ENCODE results near the gene NEK4.

The NEK4 gene

DNA sequence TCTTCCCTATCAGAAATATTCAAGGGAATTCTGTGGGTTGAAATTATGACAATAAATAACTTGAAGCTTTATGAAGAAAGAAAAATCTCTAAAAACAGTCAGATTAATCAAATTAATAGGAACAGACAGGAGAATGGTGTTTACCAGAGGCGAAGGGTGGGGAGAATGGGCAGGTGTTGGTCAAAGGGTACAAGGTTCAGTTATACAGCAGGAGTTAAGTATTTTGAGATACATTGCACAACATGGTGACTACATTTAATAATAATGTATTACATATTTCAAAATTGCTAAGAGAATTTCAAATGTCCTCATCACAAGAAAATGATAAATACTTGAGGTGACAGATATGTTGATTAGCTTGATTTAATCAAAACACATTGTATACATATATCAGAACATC, 46.2 kb downstream of the NEK4 start:
- no peak for ATAC-seq (ENCODE audit: low read depth)
- no peak overlapping the region for H3K27ac ChIP-seq (ENCODE audit: poor library complexity, severe bottlenecking)
- no peaks in the 10 kb centered on the region for H3K27me3 ChIP-seq (ENCODE audit: insufficient read depth, poor library complexity, severe bottlenecking)
- DNase-seq (ENCODE audit: low spot score) = no peak
- H3K36me3 ChIP-seq (ENCODE audit: low read depth) = peaks cover 16% of the 10 kb centered on the region
- no peaks in the 10 kb centered on the region for H3K9me3 ChIP-seq (ENCODE audit: severe bottlenecking)
- no peak overlapping the region for H3K4me3 ChIP-seq (ENCODE audit: severe bottlenecking)
- TF ChIP-seq, protein P1, sequence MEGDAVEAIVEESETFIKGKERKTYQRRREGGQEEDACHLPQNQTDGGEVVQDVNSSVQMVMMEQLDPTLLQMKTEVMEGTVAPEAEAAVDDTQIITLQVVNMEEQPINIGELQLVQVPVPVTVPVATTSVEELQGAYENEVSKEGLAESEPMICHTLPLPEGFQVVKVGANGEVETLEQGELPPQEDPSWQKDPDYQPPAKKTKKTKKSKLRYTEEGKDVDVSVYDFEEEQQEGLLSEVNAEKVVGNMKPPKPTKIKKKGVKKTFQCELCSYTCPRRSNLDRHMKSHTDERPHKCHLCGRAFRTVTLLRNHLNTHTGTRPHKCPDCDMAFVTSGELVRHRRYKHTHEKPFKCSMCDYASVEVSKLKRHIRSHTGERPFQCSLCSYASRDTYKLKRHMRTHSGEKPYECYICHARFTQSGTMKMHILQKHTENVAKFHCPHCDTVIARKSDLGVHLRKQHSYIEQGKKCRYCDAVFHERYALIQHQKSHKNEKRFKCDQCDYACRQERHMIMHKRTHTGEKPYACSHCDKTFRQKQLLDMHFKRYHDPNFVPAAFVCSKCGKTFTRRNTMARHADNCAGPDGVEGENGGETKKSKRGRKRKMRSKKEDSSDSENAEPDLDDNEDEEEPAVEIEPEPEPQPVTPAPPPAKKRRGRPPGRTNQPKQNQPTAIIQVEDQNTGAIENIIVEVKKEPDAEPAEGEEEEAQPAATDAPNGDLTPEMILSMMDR (IDR thresholded peaks at IDR 0.05; ENCODE audit: poor library complexity, severe bottlenecking) = no peak
- no peaks in the 10 kb centered on the region for H3K4me1 ChIP-seq (ENCODE audit: insufficient read depth, poor library complexity, severe bottlenecking)

DNA sequence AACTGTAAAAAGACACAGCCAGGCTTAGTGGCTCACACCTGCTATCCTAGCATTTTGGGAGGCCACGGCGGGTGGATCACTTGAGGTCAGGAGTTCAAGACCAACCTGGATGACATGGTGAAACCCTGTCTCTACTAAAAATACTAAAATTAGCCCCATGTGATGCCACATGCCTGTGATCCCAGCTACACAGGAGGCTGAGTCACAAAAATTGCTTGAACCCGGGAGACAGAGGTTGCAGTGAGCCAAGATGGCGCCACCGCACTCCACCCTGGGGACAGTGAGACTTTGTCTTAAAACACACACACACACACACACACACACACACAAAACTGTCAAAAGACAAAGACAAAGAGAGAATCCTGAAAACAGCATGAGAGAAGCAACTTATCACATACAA, 46.8 kb downstream of the NEK4 start:
- Histone ChIP-seq H3K9me3 (ENCODE audit: severe bottlenecking) (no peaks in the 10 kb centered on the region), H3K27ac (ENCODE audit: poor library complexity, severe bottlenecking) (no peak overlapping the region), H3K27me3 (ENCODE audit: insufficient read depth, poor library complexity, severe bottlenecking) (no peaks in the 10 kb centered on the region), H3K4me3 (ENCODE audit: severe bottlenecking) (no peak overlapping the region), H3K4me1 (ENCODE audit: insufficient read depth, poor library complexity, severe bottlenecking) (no peaks in the 10 kb centered on the region), H3K36me3 (ENCODE audit: low read depth) (peaks cover 19% of the 10 kb centered on the region)
- TF ChIP-seq, protein P1 (IDR thresholded peaks at IDR 0.05; ENCODE audit: poor library complexity, severe bottlenecking) = no peak
- no peak for DNase-seq (ENCODE audit: low spot score)
- ATAC-seq (ENCODE audit: low read depth) = no peak

DNA sequence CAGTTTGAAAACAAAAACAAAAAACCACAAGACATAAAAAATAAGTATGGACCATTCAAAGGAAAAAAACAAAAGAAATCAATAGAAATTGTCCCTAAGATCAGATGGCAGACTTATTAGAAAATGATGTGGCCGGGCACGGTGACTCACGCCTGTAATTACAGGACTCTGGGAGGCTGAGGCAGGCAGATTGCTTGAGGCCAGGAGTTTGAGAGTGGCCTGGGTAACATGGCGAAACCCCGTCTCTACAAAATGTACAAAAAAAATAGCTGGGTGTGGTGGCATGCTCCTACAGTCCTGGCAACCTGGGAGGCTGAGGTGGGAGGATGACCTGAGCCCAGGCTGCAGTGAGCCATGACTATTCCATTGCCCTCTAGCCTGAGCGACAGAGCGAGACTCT, 48.2 kb downstream of the NEK4 start:
- Histone ChIP-seq H3K9me3 (ENCODE audit: severe bottlenecking) (no peaks in the 10 kb centered on the region), H3K27me3 (ENCODE audit: insufficient read depth, poor library complexity, severe bottlenecking) (no peaks in the 10 kb centered on the region), H3K4me1 (ENCODE audit: insufficient read depth, poor library complexity, severe bottlenecking) (no peaks in the 10 kb centered on the region), H3K4me3 (ENCODE audit: severe bottlenecking) (no peak overlapping the region), H3K36me3 (ENCODE audit: low read depth) (peaks cover 15% of the 10 kb centered on the region), H3K27ac (ENCODE audit: poor library complexity, severe bottlenecking) (no peak overlapping the region)
- no peak for ATAC-seq (ENCODE audit: low read depth)
- TF ChIP-seq, protein P1 (IDR thresholded peaks at IDR 0.05; ENCODE audit: poor library complexity, severe bottlenecking) = no peak
- no peak for DNase-seq (ENCODE audit: low spot score)

DNA sequence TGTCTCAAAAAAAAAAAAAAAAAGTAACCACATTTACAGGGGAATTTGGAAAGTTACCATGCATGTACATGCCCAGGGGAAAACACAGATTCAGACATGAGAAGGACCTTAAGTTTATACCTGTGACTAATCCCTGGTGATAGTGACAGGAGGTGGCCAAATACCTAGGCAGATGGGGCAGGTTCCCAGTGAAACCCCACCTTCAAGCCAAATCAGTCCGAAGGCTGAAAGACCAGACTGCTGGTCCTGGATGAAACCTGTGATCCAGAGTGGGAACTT, 49.1 kb downstream of the NEK4 start:
- TF ChIP-seq, protein P1 (IDR thresholded peaks at IDR 0.05; ENCODE audit: poor library complexity, severe bottlenecking) = no peak
- ATAC-seq (ENCODE audit: low read depth) (no peak), DNase-seq (ENCODE audit: low spot score) (no peak)

DNA sequence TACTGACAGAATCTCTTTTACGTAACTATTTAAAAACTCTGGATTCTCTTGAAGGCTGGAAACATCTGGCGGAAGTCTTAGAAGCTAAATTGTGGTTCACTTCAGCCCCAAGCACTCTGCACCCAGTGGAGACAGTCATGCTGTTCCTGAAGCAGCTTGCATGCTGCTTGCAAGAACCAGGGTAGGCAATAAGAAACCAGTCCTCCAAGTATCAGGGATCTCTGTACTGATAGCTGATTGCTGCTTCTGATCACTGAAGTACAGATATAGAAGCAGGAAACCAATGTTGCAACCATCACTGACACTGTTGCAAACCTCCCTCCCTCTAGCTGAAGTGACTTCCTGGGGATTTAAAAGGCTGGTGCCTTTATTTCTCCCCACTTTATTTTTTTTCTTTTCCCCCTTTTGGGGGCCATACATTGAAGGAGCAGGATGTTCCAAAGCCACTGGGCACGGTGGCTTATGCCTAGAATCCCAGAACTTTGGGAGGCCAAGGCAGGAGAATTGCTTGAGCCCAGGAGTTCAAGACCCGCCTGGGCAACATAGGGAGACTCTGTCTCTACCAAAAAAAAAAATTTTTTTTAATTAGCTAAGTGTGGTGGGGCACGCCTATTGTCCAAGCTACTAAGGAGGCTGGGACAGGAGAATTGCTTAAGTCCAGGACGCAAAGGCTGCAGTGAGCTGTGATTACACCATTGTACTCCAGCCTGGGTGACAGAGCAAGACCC, 49.6 kb downstream of the NEK4 start:
- Histone ChIP-seq H3K4me1 (ENCODE audit: insufficient read depth, poor library complexity, severe bottlenecking) (no peaks in the 10 kb centered on the region), H3K9me3 (ENCODE audit: severe bottlenecking) (no peaks in the 10 kb centered on the region), H3K27me3 (ENCODE audit: insufficient read depth, poor library complexity, severe bottlenecking) (no peaks in the 10 kb centered on the region), H3K4me3 (ENCODE audit: severe bottlenecking) (no peak overlapping the region), H3K27ac (ENCODE audit: poor library complexity, severe bottlenecking) (no peak overlapping the region), H3K36me3 (ENCODE audit: low read depth) (peaks cover 15% of the 10 kb centered on the region)
- ATAC-seq (ENCODE audit: low read depth) (no peak), DNase-seq (ENCODE audit: low spot score) (no peak)
- TF ChIP-seq, protein P1 (IDR thresholded peaks at IDR 0.05; ENCODE audit: poor library complexity, severe bottlenecking) = no peak

More for the DNA sequence above, 49.1 kb downstream of the NEK4 start:
- Histone ChIP-seq H3K27ac (ENCODE audit: poor library complexity, severe bottlenecking) (no peak overlapping the region), H3K27me3 (ENCODE audit: insufficient read depth, poor library complexity, severe bottlenecking) (no peaks in the 10 kb centered on the region), H3K4me1 (ENCODE audit: insufficient read depth, poor library complexity, severe bottlenecking) (no peaks in the 10 kb centered on the region), H3K36me3 (ENCODE audit: low read depth) (peaks cover 15% of the 10 kb centered on the region), H3K4me3 (ENCODE audit: severe bottlenecking) (no peak overlapping the region), H3K9me3 (ENCODE audit: severe bottlenecking) (no peaks in the 10 kb centered on the region)

Data from RWPE2 (cell line).